GM18511 (cell line): ENCODE results near the gene USE1.

Source experiments
- ATAC-seq: cut with Tn5 transposase; IDR thresholded peaks from one replicate; pipeline ENCODE4 v1.9.1; 2021; ENCODE audit warnings: mild to moderate bottlenecking, moderate library complexity; ENCODE audit not compliant: unreplicated experiment

The USE1 gene

DNA sequence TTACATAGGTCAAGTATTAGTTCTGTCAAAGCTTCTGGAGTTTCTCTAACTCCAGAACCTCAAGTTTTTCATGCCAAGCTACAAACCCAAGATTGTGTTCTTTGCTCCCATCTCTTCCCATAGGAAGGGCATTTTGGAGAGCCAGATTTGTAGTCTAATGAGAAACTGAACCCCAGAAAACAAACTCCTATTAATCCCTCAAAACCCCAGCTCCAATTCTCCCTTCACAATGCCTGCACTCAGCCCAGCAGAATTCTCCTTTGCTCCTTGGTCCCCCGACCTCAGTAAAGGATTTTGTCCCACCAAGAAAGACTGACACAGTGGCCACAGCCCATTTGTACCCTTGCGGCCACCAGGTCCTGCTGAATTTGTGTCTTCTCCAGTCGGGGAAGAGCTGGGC lies 41.0 kb downstream of the USE1 start:
- no peak for ATAC-seq

GRCh38 chr19:17259118-17259780 lies 44.1 kb downstream of the USE1 start:
- no peak for ATAC-seq

- no peak for ATAC-seq
Observed at GRCh38 chr19:17259934-17260333, 44.8 kb downstream of the USE1 start.

- ATAC-seq, result peak; percentile 72
Observed at GRCh38 chr19:17260842-17261325, 45.7 kb downstream of the USE1 start.

- no peak for ATAC-seq
Observed at GRCh38 chr19:17262557-17262956, 47.4 kb downstream of the USE1 start.

- no peak for ATAC-seq
Observed at GRCh38 chr19:17263712-17264640, 48.8 kb downstream of the USE1 start.

DNA sequence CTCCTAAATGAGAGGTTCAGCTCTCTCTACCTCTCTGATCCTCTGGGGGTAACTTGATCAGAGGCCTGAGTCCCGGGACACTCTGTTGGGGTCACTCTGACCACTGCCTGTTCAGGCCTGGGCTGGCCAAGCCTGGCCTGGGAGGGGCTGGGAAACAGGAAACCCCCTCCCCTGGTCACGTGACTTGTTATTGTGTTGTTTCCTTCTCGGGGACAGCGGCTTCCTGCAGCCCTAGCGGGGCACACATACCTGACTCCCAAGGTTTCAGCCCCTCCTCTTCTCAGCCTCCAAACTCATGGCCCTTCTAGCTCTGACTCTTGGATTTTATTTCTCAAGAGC lies 49.5 kb downstream of the USE1 start, which contains the start of gene USHBP1:
USHBP1 (minus strand) TSS at position 105 of the 339 bp plus-strand sequence. CDS start 446 bp downstream, outside the sequence.
- ATAC-seq, result no peak

DNA sequence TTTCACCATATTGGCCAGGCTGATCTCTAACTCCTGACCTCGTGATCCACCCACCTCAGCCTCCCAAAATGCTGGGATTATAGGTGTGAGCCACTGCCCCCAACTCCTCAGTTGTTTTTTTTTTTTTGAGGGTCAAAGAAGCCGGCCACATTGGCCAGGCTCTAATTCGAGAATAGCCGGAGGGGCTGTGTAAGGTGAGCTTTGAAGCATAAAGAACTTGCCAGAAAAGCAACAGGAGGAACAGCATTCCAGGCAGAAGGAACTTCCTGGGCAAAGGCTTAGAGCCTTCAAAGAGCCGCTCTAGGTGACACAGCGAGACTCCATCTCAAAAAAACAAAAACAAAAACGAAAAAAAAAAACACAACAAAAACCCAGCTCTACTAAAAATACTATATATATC lies 50.9 kb downstream of the USE1 start:
- ATAC-seq, result no peak

GRCh38 chr19:17266589-17266974 lies 51.4 kb downstream of the USE1 start:
- peak; percentile 35 for ATAC-seq

- ATAC-seq, result peak; percentile 92
Observed at GRCh38 chr19:17266975-17267788, 52.0 kb downstream of the USE1 start, which contains the start of gene BABAM1. TSS of gene BABAM1 (plus strand) at chr19:17267443. CDS start at chr19:17268807, 1,364 bp downstream.

- no peak for ATAC-seq
Observed at GRCh38 chr19:17268754-17269153, 53.6 kb downstream of the USE1 start.
